SKM-1 treated with dmso at 0.1 percent for 144 hours (cell line): ENCODE results near the gene DACT2.
"Not testable (repeated sequence)": the region's sequence is repeated elsewhere in the genome, so short reads cannot be mapped to it uniquely, and the experiment has no call there.

Experiments
- DNase-seq: peaks from one replicate; lab custom pipeline; 2025; ENCODE audit not compliant: unreplicated experiment; lab: John Stamatoyannopoulos, UW

DACT2 gene

DNA sequence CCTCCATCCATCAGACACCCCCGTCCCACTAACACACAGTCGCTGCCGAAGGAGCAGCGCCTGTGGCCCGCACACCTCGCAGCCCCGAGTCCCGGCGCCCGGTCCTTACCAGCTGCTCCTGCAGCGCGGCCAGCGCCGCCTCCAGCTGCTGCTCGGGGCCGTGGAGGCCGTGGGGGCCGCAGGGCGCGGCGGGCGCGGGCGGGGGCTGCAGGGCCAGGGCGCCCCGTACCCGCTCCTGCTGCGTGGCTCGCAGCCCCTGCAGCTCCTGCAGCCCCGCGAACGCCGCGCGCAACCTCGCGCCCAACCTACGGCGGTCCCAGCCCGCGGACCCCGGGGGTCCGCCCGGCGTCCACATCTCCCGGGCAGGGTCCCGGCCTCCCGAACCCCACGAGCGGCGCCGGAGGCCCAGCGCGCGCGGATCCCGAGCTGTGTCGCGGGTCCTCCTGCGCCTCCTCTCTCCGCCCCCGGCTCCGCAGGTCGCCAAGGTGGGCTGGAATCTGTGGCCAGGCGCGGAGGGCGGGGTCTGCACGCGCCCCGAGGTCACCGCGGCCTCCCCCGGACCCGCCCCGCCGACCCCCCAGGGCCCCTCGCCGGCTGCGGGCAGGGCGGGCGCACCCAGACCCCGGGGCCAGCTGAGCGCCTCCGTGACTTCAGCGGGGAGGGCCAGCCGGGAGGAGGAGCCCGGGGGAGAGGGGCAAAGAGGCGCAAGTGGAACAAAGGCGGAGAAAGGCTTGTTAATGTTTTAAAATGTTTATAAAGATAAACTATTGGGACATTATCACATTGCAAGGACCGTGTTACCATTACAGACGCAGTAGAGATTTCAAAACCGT, at the start of gene DACT2:
Gene DACT2 (minus strand): TSS at position 499 of the 833 bp plus-strand sequence. CDS start 144 bp downstream, at position 355.
- no peak for DNase-seq

DNA sequence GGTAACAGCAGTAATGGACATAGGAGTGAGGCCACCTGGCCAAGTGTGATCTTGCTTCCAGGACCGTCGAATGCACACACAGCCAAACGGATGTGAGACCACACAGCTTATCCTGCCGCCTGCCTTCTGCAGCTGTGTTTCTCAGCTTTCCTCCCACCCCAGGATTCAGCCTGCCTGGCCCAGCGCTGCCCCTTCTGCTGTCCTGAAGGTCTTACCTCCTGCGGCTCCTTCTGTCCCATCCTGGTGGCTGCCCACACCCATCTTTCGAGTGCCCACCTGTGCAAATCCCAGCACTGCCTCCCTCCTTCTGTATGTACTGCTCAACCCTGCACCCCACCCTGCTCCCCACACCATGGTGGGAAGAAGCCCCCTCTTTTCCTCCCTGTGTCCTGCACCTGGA, 49.4 kb upstream of the DACT2 start:
- DNase-seq: no peak

DNA sequence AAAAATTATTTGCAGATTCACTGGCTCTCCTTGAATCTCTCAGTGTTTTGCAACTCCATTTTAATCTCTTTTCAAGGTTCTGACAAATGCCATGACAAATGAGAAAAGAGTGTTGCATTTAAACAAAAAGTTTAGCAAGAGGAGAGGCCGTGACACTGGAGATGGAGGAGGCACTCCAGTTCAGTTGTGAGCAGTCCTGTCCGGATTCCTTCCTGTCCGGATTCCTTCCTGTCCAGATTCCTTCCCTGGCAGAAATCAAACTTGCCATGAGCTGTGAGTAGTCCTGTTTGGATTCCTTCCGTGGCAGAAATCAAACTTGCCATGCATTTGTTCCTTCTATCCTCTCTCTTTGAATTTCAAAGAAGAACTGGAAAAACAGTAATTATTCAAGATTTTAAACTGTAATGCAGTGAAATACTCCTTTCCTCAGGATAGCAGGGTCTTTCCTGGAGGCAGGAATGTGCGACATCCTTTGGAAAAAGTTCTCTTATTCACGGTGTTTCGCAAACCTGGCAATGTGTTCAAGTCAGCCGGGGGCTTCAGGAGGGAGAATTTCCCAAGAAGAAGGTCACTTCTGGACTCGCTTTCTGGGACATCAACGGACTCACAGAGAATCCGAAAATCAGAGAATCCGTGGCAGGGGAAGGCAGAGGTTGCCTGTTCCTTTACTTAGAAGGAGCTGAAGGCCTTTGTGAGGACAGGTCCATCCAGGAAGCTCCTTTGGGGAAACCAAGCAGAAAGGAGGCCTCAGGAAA, 48.7 kb upstream of the DACT2 start:
- DNase-seq: no peak

DNA sequence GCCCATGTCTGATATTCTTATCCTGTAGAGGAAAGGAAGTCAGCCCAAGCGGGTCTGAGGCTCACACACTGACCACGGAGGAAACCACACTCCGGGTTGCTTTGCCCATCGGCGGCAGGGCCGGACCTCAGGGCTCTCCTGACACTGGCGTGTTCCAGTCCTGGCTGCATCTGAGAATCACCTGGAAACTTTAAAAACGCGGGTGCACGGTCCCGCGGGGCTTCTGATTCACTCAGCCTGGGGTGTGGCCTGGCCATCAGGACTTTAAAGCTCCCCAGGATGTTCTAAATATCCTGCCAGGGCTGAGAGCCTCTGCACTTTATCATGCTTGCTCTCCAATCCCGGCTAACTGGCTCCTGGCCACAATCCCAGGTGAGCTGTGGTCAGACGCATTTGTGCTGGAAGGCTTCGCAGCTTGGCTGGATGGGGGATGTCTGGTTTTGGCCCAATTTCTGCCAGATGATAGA, 47.7 kb upstream of the DACT2 start:
- no peak for DNase-seq

GRCh38 chr6:168366473-168366872, 46.9 kb upstream of the DACT2 start:
- no peak for DNase-seq

DNA sequence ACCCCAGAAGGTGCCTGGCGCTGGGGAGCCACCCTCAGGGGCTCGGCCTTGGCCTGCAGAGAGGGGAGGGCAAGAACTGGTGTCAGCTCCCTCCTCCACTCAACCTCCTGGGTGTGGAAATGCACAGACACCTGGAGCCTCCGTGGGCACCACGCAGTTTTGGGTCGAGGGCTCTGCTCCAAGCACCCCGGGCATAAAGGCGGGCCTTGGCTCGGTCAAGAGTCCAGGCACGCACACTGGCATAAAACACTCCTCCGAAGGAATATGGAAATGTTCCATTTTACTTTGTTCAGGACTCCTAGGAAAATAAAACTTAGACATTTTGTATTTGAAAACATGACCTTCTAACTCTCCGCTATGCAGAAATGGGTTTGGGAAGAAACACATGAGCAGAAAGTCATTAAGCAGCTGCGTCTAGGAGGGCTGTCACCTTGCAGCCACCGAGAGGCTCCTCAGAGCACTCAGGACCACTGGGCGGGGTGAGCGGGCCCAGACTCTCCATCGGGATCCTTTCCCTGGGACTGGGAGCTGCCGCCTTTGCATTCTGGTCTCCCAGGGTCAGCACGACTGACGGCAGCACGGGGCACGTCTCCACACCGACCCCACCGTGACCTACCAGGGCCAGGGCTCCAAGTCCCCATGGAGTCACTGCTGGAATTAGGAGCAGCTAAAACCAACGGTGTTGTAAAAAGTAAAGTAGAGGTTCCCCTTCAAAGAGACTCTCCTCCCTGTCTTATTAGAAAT, 46.0 kb upstream of the DACT2 start:
- no peak for DNase-seq

DNA sequence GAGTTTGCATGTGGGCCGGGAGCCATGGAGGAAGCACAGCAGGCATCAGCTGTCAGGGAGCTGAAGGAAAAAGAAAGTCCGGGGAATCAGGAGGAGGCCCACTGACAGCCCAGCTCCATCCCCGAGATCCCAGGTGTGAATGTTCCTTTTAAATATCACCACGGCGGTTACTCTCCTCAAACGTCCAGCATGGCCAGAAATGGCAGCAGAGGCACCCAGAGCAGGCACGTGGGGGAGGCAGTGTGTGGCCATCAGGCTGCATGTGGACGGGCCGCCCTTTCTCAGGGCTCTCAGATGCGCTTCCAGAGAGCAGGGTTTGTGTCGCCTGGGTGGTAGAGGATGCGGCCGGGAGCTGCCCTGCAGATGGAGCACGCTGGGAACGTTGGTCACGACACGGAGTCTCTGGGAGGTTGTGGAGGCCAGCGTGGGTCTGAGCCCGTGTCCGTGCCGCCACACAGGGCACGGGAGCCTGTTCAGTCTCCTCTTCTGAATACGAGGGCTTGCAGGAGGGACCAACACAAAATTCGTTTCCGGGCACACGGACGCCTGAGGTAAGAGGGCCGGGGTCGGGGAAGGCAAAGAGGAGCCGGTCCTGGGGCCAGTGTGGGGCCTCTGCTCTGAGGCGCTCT, 45.3 kb upstream of the DACT2 start:
- no peak for DNase-seq

DNA sequence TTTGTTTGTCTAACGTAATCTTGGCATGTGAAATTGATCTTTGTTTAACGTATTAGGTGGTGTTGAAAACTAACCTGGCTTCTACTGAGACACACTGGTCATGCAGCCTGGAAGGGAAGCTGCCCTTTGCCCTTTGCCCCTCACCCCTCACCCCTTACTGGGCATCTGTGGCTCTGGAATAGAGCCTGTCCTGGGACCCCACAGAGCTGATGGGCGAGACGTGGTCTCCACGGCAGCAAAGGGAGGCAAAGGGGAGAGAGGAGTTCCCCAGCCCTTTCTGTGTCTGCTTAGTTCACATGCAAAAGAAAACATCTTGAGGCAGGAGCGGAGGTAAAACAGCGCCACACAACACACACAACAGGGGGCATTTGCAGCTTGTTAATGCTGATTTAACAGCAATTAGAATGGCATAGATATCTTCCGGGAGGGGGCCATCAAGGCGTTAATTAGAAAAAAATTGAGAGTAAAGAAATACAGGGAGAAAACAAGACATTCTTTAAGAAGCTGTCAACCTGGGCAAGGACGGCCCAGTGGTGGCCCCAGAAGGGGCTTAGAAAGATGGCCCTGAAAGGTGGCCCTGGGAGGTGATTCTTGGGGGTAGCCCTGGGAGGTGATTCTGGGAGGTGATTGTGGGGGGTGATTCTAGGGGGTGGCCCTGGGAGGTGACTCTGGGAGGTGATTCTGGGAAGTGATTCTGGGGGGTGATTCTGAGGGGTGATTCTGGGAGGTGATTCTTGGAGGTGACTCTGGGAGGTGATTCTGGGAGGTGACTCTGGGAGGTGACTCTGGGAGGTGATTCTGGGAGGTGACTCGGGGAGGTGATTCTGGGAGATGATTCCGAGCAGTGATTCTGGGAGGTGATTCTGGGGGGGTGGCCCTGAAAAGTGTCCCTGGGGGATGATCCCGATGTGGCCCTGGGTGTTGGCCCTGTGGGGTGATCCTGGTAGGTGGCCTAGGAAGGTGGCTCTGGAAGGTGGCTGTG, 44.5 kb upstream of the DACT2 start:
- DNase-seq: no peak

DNA sequence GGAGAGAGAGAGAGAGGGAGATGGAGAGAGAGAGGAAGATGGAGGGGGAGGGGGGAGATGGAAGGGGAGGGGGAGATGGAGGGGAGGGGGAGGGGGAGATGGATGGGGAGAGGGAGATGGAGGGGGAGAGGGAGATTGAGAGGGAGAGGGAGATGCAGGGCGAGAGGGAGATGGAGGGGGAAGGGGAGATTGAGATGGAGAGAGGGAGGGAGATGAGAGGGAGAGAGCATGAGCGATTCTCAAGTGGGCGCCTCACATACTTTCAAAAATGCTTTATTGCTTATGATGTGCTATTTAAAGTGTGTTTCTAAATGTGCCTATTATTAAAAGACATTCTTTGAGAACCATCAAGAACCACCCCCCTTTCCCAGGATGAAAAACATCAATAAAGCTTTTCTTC, 43.7 kb upstream of the DACT2 start:
- no peak for DNase-seq

DNA sequence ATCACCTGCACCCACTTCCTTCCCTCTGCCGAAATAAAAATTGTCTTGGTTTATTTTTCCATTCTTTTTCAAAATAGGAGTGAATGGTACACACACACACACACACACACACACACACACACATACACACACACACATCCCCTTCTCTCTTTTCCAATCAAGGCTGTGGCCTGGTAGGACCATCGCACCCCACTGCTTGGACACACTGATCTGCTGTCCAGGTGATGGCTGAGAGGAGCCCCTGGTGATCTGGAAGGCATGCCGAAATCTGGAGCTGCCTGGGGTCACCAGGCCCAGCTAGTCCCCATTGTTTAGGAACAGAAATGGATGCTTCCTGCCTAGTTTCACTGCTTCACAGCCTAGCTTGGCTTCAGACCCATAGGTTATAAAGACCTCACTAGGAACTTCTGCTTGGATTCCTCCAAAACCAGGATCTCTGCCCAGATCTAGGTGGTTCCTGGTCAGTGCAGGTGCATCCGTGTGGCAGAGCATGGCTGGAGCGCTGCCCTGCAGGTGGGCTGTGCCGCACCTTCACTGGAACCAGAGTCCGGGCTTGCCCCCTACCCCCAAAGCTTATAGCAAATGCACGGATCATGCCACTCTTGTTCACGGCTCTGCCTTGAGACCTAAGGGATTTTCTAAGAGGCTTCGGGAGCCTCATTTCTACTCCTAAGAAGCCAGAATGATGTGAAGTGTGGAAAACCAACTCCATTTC, 42.9 kb upstream of the DACT2 start:
- DNase-seq: no peak

- no peak for DNase-seq
Measured at GRCh38 chr6:168361766-168362165, 42.2 kb upstream of the DACT2 start.

DNA sequence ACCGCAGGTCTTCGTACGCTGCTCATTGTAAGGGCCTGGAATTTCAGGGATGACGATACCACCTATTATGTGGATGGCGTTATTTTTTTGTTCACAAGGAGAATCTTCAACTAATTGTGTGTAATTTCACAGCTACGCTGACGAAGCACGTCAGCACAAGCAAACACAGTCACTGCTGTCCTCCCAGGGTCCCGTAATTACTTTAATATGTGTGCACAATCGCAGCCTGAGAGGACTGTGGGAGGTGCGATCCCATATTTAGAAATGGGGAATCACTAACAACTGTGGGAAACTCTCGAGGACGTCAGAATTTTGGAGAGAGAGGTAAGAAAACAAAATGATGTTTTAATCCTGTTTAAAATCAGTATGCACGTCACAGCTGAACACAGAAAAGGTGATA, 40.2 kb upstream of the DACT2 start:
- DNase-seq: no peak

DNA sequence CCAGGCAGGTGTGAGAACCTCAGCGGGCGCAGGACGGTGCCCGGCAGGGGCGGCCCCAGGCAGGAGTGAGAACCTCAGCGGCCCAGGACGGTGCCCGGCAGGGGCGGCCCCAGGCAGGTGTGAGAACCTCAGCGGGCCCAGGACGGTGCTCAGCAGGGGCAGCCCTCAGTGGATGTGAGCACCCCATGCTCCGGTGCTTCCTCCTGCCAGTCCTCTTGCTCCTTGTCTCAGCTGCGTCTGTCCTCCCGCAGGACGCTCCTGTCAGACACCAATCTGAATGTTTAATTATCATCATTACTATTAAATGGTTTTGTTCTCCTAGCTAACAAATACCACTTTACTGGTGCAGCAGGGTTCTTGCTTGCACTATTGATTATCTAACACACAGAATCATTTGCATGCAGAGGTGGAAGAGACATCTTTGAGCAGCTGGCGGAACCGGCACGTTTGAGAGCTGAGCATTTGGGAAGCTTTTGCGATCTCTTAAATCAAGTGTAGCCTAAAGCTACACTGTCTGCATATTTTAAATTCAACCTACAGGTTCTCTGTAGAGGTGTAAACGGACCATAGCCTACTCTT, 39.4 kb upstream of the DACT2 start:
- no peak for DNase-seq

DNA sequence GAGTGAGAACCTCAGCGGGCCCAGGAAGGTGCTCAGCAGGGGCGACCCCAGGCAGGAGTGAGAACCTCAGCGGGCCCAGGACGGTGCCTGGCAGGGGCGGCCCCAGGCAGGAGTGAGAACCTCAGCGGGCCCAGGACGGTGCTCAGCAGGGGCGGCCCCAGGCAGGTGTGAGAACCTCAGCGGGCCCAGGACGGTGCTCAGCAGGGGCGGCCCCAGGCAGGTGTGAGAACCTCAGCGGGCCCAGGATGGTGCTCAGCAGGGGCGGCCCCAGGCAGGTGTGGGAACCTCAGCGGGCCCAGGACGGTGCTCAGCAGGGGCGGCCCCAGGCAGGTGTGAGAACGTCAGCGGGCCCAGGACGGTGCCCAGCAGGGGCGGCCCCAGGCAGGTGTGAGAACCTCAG, 37.3 kb upstream of the DACT2 start:
- not testable (repeated sequence) for DNase-seq

DNA sequence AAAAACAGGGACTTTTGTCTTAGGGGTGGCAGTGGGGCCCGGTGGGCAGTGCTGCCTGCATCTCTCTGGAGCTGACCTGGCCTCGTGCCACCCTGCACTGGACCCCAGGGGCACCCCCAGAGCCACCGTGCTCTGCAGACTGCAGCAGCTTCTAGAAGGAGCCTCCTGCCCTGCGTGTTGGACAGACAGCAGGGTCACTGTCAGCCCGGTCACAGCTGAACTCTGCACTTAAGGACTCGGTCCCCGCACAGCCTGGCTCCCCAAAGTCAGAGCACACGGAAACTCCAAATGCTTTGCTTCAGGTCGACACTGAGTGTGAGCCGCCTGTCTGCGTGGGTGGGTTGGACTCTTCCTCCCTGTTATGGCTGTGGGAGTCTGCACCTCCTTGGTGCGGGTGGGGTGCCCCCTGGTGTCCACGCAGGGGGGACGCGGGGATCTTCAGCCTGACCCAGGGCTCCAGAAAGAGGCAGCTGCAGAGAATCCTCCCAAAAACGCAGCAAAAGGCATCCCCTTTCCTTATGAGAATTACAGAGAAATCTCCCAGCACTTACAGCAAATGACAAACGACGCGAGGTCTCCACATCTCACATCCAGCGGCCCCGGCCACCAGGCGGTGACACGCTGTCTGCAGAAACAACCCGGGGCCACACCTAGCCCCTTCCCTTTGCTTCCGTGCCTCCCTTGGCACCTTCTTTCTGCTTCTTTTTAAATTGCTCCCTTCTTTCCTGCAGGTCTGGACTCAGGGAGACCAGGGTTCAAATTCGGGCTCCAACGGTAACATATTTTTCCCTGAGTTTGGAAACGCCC, 36.3 kb upstream of the DACT2 start:
- no peak for DNase-seq

DNA sequence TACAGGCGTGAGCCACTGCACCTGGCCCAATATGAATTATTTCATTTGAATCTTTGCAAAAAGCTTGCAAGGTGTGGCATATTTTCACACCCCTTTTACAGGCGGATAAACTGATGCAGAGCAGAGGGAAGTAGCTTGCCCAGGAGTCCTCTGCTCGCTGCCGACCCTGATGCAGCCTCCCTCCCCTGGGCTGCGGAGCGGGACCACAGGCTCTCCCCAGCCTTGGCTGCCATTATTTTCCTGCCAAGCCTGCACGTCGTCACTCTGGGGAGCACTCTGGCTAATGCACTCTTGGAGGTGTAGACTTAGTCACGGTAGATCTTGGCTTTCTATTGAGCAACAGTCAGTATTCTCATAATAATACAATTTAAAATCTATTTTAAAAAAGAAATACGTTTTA, 34.8 kb upstream of the DACT2 start:
- no peak for DNase-seq

DNA sequence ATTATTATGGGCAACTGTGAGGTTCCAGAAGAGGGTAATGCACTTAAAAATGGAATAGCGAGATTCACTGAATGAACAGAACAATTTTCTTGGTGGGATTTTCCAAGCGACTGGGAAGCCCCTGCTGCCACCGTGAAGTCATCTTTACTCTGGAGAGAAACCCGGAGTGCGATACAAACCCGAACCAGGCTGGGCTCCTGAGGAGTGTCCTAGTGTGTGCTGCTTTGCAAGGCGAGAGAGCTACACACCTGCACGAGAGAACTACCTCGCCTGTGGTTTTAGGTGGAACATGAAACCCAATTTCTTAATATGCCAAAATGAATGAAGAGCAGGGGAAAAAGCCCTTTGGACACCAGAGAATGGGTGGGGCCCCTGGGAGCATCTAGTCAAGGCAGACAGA, 33.5 kb upstream of the DACT2 start:
- DNase-seq: no peak

- DNase-seq: no peak
Measured at GRCh38 chr6:168352096-168352495, 32.5 kb upstream of the DACT2 start.
